Hematopoietic multipotent progenitor cell treated with erythropoietin and hydrocortisone succinate and interleukin-3 and kit ligand, for 6 days (in vitro differentiated cells): ENCODE measurements around the gene PDZD4.

Source experiments
- DNase-seq: peaks from one replicate; pipeline ENCODE4 v3.0.0-alpha.2; 2015

The PDZD4 gene

GRCh38 chrX:153866302-153867019, 36.1 kb upstream of the PDZD4 start:
- no peak for DNase-seq

- DNase-seq = no peak
Measured at GRCh38 chrX:153865685-153866084, 35.3 kb upstream of the PDZD4 start.

- DNase-seq = no peak
Measured at GRCh38 chrX:153865321-153865580, 34.9 kb upstream of the PDZD4 start.

DNA sequence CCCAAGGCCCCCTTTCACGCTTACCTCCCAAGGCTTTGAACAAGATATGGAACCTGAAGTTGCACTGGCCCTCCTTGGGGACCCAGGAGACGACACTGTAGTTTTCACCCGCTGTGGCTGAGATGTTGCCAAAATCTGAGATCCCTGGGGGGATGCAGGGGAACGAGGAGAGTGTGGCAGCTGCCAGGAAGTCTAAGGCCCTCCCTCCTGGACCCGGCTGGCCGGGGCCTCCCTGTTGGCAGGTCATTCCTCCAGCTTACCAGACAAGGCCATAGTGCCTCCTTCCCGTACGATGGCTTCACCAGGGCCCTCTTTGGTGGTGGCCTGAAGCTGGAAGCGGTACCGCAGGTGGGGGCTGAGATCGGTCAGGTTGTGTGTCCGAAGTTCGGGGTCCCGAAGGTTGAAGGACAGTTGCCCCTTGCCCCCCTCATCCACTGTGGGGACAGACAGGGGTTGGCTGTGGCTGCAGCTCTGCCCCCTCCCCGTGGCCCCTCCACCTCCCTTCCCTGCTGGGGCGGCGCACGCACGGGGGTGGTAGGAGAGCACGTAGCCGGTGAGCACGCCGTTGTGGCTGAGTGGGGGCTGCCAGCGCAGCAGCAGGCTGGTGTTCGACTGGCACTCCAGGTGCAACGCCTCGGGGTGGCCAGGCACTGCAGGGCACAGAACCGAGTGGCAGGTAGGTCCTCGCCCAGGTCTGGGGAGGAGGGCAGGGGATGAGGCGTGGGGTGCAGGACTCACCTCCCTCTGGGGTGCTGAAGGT, 34.4 kb upstream of the PDZD4 start:
- no peak for DNase-seq

- no peak for DNase-seq
Measured at GRCh38 chrX:153864101-153864500, 33.8 kb upstream of the PDZD4 start.

GRCh38 chrX:153863251-153863991, 33.1 kb upstream of the PDZD4 start:
- no peak for DNase-seq

DNA sequence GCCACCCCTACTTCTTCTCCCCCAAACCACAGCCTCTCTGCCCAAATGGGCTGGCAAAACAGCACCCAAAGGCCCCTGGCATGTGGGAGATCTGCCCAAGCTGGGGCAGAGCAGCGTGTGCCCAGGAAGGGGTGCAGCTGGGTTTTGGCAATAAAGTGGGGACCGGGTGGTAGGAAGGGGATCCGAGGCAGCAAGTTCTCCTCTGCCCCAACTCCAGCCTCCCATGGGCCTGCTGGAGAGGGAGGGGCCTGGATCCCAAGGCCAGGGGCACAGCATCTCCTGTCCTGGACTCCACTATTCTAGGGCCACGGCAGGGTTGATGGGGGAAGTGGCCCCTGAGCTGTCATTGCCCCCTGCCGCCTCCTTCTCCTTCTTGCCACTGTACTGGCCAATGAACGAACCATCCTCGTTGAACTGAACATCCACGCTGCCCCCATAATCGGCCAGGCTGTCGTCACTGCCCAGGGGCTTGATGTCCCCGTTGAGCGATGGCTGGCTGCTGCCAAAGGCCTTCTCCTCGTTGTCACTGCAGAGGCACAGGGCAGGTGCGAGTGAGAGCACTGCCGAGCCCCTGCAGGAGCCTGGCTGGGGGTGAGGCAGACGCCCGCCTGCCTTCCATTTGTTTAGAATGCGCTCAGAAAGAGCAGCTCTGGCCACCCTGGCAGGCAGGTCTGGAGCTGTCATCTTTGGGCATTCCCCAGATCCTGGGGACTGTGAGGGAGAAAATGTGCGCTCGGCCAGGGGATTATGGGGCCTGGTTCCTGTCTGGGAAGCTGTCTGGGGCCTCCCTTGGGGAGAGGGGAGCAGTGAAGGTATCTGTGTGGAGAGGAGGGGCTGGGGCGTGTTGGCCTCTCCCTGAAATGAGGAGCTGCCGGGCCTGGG, 32.3 kb upstream of the PDZD4 start:
- DNase-seq = no peak

DNA sequence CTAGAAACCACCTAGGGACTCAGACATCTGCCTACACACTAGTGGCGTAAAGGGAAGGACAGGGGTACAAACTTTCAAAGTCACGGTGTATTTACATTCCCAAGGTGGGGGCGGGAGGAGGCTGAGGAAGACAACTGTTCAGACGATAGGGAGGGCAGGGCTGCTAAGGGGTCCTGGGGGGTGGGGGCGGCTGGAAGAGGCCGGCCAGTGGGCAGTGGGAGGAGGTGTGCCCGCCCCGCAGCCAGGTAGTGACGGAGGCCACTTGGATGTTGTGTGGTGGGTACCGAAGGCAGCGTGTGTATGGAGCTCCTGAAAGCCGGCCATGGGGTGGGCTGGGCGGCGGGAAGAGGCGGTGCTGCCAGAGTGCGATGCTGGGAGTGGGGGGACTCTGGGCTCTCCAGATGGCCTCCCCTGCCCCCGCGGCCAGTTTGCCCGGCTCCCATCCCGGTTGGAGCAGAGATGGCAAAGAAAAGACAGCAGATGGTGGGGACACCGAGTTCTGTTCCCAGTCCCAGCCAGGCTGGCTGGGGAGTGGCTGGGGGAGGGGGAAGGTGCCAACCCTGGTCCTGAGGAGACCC, 31.5 kb upstream of the PDZD4 start:
- no peak for DNase-seq

DNA sequence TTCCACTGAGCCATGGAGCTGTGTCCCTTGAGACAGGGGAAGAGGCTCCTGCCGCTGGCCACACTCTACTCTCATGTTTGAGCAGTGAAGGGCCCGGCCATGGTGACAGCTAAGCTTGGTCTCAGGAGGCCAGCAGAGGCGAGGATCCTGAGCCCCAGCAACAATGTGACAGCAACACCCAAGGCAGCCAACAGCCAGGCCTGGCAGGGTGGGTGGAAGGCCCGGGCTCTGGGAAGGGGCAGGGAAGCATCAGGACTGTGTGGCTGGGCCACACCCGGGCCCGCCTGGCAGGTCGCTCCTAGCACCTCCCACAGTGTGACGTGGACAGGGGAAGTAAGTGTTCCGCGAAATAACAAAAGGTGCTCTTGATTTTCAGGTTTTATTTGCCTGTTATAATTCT, 30.8 kb upstream of the PDZD4 start:
- no peak for DNase-seq

GRCh38 chrX:153857348-153857903, 27.1 kb upstream of the PDZD4 start:
- no peak for DNase-seq

GRCh38 chrX:153854702-153855101, 24.4 kb upstream of the PDZD4 start:
- no peak for DNase-seq

- no peak for DNase-seq
Measured at GRCh38 chrX:153853902-153854267, 23.5 kb upstream of the PDZD4 start.

DNA sequence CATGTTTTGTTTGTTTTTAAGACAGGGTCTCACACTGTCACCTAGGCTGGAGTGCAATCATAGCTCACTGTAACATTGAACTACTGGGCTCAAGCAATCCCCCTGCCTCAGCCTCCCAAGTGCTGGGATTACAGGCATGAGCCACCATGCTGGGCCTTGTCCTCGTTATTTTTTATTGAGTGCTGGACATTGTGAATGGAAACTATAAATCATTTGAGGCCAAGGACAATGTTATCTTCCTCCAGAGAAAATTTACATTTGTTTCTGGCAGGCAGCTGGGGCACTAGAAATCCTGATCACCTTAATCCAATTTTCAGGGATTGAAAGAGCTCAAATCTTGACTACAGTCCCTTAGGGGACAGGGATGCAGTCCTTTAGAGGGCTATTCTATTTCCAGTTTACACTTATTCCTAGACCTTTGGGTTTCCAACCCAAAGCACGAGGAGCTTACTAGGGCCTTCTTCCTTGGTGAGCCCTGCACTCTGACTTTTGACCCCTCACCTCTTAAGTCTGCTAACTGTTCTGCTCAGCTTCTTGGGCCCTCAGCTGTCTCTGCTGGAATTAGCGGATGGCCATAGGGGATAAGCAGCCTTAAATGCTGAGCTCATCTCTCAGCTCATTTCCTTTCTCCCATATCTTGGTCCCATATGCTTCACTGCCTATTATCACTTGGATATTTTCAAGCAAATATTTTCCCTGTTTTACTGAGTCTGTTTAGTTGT, 23.0 kb upstream of the PDZD4 start:
- DNase-seq = no peak

DNA sequence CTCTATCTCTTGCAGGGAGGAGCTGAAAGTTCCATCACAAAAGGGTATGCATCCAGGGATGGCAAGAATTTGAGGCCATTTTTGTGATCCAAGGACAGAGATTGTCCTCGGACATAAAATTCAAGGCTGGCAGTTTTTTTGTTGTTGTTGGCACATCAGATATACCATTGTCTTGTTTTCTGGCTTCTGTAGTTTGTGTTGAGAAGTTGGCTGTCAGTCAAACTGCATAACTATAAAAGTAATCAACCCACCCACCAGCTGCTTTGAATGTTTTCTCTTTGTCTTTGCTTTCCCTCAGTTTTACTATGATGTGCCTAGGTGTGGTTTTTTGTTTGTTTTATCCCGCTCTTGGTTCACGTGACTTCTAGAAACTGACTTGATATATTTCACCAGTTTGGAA, 21.6 kb upstream of the PDZD4 start:
- no peak for DNase-seq

GRCh38 chrX:153848325-153848724, 18.0 kb upstream of the PDZD4 start:
- no peak for DNase-seq

DNA sequence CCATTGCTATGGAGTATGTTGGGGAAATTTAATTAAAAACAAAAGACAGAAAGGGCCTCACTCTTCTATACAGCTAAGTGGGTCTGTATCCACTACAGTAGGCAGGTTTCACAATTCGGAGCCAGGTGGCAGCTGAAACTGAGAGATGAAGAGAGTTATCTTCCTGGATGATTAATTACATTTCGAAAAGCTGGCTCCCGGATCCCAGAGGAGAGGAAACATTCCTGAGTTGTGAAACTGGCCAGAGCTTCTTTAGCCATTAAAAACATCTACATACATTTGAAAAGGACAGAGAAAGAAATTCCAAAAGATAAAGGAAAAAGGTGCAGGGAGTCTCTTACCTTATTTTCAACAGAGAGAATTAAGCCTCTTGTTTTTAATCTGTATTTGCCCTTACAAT, 15.5 kb upstream of the PDZD4 start:
- DNase-seq = no peak

- no peak for DNase-seq
Measured at GRCh38 chrX:153845195-153845594, 14.9 kb upstream of the PDZD4 start.

DNA sequence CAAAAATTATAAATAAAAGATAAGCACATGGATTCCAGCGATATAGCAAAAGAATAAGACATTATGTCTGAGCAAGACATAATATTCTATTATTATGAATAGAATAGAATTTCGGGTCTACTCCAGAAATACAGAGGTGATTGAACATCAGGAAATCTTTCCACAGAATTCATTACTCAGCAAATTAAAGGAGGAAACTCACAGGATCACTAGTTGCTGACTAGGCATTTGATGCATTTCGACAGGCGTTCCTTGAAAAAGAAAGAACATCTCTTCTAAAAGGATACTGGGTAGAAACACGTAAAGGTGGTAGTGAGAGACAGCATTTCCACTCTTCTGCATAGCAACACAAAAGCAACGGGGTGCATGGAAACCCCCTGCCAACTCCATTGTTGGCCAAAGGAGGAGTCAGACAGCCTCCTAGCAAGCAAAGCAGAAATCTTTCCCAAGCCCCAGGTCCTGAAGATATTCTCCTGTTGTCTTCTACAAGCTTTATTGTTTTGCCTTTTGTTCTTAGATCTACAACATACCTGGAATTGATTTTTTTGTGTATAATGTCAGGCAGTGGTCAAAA, 14.3 kb upstream of the PDZD4 start:
- no peak for DNase-seq

- no peak for DNase-seq
Measured at GRCh38 chrX:153836921-153837320, 6.6 kb upstream of the PDZD4 start.

- no peak for DNase-seq
Measured at GRCh38 chrX:153832728-153833127, 2.4 kb upstream of the PDZD4 start.

GRCh38 chrX:153831429-153832150, 1.2 kb upstream of the PDZD4 start:
- peak; percentile 8 for DNase-seq
